Stomach (tissue), 9 donors: ENCODE results near the gene ARL16. TPM values are rescaled to one million over a fixed set of nuclear protein-coding genes. Genes with fewer than 3 reads are reported as not detected.

ENCODE experiments used
- DNase-seq, 2 donors: peaks; one replicate each; pipeline versions ENCODE4 v3.0.0 to v3.0.0-alpha.2; 2013 to 2019
- H3K27ac ChIP-seq, 5 donors: fragments of 200-600 bp in 4 of 5; sonication (generic) in 4 of 5; one replicate each; pipeline ENCODE4 v1.5.1; 2013 to 2019; ENCODE audit warnings: mild to moderate bottlenecking in 1 of 5, moderate library complexity in 1 of 5
- H3K27me3 ChIP-seq, 3 donors: fragments of 200-600 bp; sonication (generic); one replicate each; pipeline ENCODE4 v1.5.1; 2017 to 2019; ENCODE audit warnings: mixed run types in 1 of 3
- H3K36me3 ChIP-seq, 4 donors: fragments of 200-600 bp; sonication (generic); 1 replicate in 3 of 4; 2 replicates in 1 of 4; pipeline ENCODE4 v1.5.1; 2016 to 2019
- H3K4me1 ChIP-seq, 4 donors: fragments of 200-600 bp; sonication (generic); one replicate each; pipeline ENCODE4 v1.5.1; 2016 to 2019
- H3K4me3 ChIP-seq, 4 donors: fragments of 200-600 bp; sonication (generic) in 3 of 4; one replicate each; pipeline ENCODE4 v1.5.1; 2016 to 2019; ENCODE audit warnings: mild to moderate bottlenecking in 1 of 4
- H3K9me3 ChIP-seq, 4 donors: fragments of 200-600 bp; sonication (generic); one replicate each; pipeline ENCODE4 v1.5.1; 2016 to 2019
- EP300 ChIP-seq: sonication (generic); formaldehyde crosslinking; IDR thresholded peaks from one replicate; pipeline ENCODE4 v1.6.1; 2017; ENCODE audit warnings: antibody characterized with exemption
- POLR2A ChIP-seq, 4 donors: fragments of 450-650 bp; IDR thresholded peaks; one replicate each; pipeline ENCODE4 v1.6.1; 2016; ENCODE audit warnings: antibody characterized with exemption in 4 of 4, control low read depth in 2 of 4, mild to moderate bottlenecking in 1 of 4, moderate library complexity in 1 of 4
- POLR2AphosphoS5 ChIP-seq, 3 donors: sonication (generic); formaldehyde crosslinking; IDR thresholded peaks; one replicate each; pipeline ENCODE4 v1.6.1; 2016; ENCODE audit warnings: antibody characterized with exemption in 3 of 3
- WGBS, 5 donors: extraction: QIAGEN DNeasy Blood & Tissue Kit in 3 of 5; methylation state at CpG; one replicate each; pipeline versions ENCODE4 v1.1.5 to v1.1.7; 2013 to 2018; 5-methylcytosine and 5-hydroxymethylcytosine counted together
- intact Hi-C: fragments of 100-400 bp; cut with DNase I; formaldehyde crosslinking; loops from one replicate; pipeline ENCODE4 v1.15.1; 2023; ENCODE audit warnings: low total_unique reads
- polyA plus RNA-seq, 3 donors: library from polyadenylated mRNA; stranded (reverse); fragments of 200-250 nt; gene quantifications; one replicate each; pipeline ENCODE4 v1.2.3, GENCODE V29; 2013
- total RNA-seq, 5 donors: library from RNA; depleted of rRNA; stranded (reverse); fragments of >200 nt; gene quantifications; one replicate each; pipeline versions ENCODE4 v1.1.0 to v1.2.3, GENCODE V29; 2014 to 2016
- TF ChIP-seq, protein P1 (sequence below), 7 experiments: fragments of 450-650 bp in 4 of 7; fragments of 200-600 bp in 3 of 7; sonication (generic) in 3 of 7; IDR thresholded peaks; one replicate each; pipeline ENCODE4 v1.5.1; 2016 to 2019; ENCODE audit warnings: antibody characterized with exemption in 7 of 7, control low read depth in 2 of 7, mild to moderate bottlenecking in 1 of 7
- donor health status: healthy with polysubstance abuse.
- donor health status: Bipolar disorder and iron deficiency.
- donor health status: healthy.

The ARL16 gene
- total and polyA plus RNA-seq, 8 donors, result 8.1 to 109 (median 39.8) TPM

DNA sequence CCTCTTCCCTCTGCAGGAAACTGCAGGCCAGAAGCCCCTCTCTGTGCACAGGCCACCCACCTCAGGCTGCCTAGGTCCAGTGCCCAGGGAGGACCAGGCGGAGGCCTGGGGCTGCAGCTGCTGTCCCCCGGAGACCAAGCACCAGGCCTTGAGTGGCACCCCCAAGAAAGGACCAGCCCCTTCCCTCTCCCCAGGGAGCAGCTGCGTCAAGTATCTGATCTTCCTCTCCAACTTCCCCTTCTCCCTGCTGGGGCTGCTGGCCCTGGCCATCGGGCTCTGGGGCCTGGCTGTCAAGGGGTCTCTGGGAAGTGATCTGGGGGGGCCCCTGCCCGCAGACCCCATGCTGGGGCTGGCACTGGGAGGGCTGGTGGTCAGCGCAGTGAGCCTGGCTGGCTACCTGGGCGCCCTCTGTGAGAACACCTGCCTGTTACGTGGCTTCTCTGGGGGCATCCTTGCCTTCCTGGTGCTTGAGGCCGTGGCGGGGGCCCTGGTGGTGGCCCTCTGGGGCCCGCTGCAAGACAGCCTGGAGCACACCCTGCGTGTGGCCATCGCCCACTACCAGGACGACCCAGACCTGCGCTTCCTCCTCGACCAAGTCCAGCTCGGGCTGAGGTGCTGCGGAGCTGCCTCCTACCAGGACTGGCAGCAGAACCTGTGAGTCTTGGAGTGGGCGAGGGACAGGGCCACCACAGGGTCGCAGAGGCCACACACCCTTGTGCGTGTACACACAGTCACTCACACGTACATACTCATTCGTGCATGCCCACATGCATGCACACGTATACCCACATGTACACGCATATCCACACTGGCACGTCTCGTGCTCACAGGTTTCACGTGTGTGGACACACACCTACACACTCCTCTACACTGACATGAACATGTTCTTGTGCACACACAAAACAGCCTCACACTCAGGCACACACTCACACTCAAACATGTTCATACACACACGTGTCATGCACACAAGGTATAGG, 38.3 kb downstream of the ARL16 start:
- Histone ChIP-seq H3K9me3 (peaks cover 0 to 11% (median 9%) of the 10 kb centered on the region in 4 donors), H3K27ac (no peak overlapping the region), H3K36me3 (peaks cover 0 to 5% (median 0%) of the 10 kb centered on the region in 4 donors), H3K4me3 (no peak overlapping the region), H3K4me1 (peaks cover 0 to 10% (median 5%) of the 10 kb centered on the region in 4 donors), H3K27me3 (peaks cover 15 to 38% (median 31%) of the 10 kb centered on the region in 3 donors)
- 77 to 90% (median 86%) methylated on average over 14 to 29 of the region's 29 CpGs for WGBS, 5 donors
- intact Hi-C loops, result no loop called here
- DNase-seq, result no peak
- TF ChIP-seq POLR2AphosphoS5 (IDR thresholded peaks at IDR 0.05) (no peak), EP300 (no peak), POLR2A (IDR thresholded peaks at IDR 0.05) (no peak)
- TF ChIP-seq, protein P1, sequence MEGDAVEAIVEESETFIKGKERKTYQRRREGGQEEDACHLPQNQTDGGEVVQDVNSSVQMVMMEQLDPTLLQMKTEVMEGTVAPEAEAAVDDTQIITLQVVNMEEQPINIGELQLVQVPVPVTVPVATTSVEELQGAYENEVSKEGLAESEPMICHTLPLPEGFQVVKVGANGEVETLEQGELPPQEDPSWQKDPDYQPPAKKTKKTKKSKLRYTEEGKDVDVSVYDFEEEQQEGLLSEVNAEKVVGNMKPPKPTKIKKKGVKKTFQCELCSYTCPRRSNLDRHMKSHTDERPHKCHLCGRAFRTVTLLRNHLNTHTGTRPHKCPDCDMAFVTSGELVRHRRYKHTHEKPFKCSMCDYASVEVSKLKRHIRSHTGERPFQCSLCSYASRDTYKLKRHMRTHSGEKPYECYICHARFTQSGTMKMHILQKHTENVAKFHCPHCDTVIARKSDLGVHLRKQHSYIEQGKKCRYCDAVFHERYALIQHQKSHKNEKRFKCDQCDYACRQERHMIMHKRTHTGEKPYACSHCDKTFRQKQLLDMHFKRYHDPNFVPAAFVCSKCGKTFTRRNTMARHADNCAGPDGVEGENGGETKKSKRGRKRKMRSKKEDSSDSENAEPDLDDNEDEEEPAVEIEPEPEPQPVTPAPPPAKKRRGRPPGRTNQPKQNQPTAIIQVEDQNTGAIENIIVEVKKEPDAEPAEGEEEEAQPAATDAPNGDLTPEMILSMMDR (IDR thresholded peaks at IDR 0.05), result no peak

DNA sequence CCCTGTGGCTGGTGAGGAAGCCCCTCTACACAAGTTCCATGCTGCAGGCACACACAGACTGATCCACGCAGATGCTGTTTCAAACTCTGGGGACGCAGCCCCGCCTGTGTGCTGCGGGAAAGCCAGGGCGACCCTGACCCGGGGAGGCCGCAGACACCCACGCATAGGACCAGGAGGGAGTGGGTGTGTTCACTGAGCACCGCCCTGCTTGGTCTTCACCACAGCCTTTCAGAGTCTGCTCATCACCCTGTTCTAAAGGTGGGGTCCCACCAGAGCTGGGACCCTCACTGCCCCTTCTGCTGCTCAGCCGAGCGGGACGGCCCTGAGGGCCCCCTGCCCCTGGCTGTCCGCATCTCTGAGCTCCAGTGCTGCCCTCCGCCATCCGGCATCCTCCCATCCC, 39.1 kb downstream of the ARL16 start:
- 86 to 91% (median 89%) methylated on average over 6 to 15 of the region's 15 CpGs for WGBS, 5 donors
- no peak for DNase-seq
- peaks cover 14 to 30% (median 25%) of the 10 kb centered on the region in 3 donors for H3K27me3 ChIP-seq
- peaks cover 0 to 11% (median 9%) of the 10 kb centered on the region in 4 donors for H3K9me3 ChIP-seq
- no peak overlapping the region for H3K4me3 ChIP-seq
- H3K27ac ChIP-seq, result no peak overlapping the region
- intact Hi-C loops, result no loop called here
- no peak for TF ChIP-seq POLR2A (IDR thresholded peaks at IDR 0.05)
- H3K4me1 ChIP-seq, result peaks cover 0 to 10% (median 5%) of the 10 kb centered on the region in 4 donors
- H3K36me3 ChIP-seq, result peaks cover 0 to 5% (median 0%) of the 10 kb centered on the region in 4 donors

DNA sequence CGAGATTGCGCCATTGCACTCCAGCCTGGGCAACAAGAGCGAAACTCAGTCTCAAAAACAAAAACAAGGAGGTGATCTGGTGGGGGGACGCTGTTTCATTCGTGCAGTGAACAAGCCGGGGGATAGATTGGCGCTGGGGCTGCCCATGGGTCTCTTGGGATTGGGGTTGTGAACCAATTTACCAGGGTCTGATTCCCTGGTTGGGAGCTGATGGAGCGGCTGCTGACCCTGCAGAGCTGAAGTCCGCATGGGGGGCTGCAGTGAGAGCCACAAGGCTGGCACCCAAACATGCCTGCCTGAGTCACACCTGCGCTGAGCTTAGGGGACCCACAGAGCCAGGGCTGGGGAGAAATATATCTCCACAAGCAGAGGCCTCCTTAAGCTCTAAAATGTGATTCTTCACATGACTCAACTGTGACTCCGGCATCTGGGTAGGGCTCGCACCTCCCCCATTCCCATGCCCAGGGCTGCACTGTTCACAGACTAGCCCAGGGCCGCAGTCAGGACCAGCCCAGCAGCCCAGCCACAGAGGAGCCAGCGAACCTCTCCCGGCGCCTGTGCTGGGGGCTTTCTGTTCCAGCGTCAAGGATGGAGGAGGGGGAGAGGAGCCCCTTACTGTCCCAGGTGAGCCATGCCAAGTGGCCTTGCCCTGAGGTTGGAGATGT, 41.6 kb downstream of the ARL16 start:
- no peak overlapping the region for H3K27ac ChIP-seq
- H3K4me1 ChIP-seq, result peaks cover 0 to 7% (median 7%) of the 10 kb centered on the region in 4 donors
- WGBS, 5 donors, result 89 to 97% (median 95%) methylated on average over 9 to 17 of the region's 17 CpGs
- no peak for DNase-seq
- intact Hi-C loops, result no loop called here
- TF ChIP-seq EP300, result no peak
- TF ChIP-seq POLR2AphosphoS5 (IDR thresholded peaks at IDR 0.05), result no peak
- TF ChIP-seq POLR2A (IDR thresholded peaks at IDR 0.05), result no peak
- TF ChIP-seq, protein P1 (IDR thresholded peaks at IDR 0.05), result no peak
- H3K36me3 ChIP-seq, result peaks cover 0 to 5% (median 0%) of the 10 kb centered on the region in 4 donors
- peaks cover 0 to 4% (median under 1%) of the 10 kb centered on the region in 3 donors for H3K27me3 ChIP-seq
- H3K9me3 ChIP-seq, result no peaks in the 10 kb centered on the region
- no peak overlapping the region for H3K4me3 ChIP-seq

DNA sequence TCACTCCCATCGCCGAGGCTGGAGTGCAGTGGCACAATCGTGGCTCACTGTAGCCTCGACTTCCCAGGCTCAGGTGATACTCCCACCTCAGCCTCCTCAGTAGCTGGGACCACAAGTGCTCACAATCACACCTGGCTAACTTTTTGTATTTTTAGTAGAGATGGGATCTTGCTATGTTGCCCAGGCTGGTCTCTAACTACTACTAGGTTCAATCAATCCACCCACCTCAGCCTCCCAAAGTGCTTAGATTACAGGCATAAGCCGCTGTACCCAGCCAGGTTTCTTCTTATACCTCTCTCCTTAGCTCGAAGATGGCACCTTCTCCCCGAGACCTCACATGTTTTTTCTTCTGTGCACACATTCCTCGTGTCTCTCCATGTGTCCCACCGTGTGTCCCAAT, 43.6 kb downstream of the ARL16 start:
- H3K27me3 ChIP-seq, result no peaks in the 10 kb centered on the region
- WGBS, 5 donors, result 90 to 94% (median 93%) methylated on average over 9 of the region's 9 CpGs
- H3K27ac ChIP-seq, result no peak overlapping the region
- TF ChIP-seq POLR2AphosphoS5 (IDR thresholded peaks at IDR 0.05) (no peak), EP300 (no peak), POLR2A (IDR thresholded peaks at IDR 0.05) (no peak)
- TF ChIP-seq, protein P1 (IDR thresholded peaks at IDR 0.05), result no peak
- H3K36me3 ChIP-seq, result no peaks in the 10 kb centered on the region
- intact Hi-C loops, result no loop called here
- no peak for DNase-seq
- peaks cover 11 to 21% (median 20%) of the 10 kb centered on the region in 4 donors for H3K4me1 ChIP-seq
- no peaks in the 10 kb centered on the region for H3K9me3 ChIP-seq
- H3K4me3 ChIP-seq, result no peak overlapping the region
